H4 (cell line): ENCODE measurements around the gene KIAA1958. TPM values are rescaled to one million over a fixed set of nuclear protein-coding genes. Genes with fewer than 3 reads are reported as not detected.
"Not testable (repeated sequence)": the region's sequence is repeated elsewhere in the genome, so short reads cannot be mapped to it uniquely, and the experiment has no call there.

Source experiments
- DNase-seq: peaks from one replicate; pipeline ENCODE4 v3.0.0-alpha.2; 2015; ENCODE audit warnings: low spot score
- total RNA-seq: library from RNA; depleted of rRNA; stranded (reverse); fragments of >200 nt; shearing (Covaris generic); gene quantifications from 2 replicates; pipeline ENCODE4 v1.2.3, GENCODE V29; 2014

Gene KIAA1958
- total RNA-seq, 1 experiment from 2014 or later, result 1.4 TPM

GRCh38 chr9:112489876-112490666, 3.4 kb downstream of the KIAA1958 start:
- no peak for DNase-seq

DNA sequence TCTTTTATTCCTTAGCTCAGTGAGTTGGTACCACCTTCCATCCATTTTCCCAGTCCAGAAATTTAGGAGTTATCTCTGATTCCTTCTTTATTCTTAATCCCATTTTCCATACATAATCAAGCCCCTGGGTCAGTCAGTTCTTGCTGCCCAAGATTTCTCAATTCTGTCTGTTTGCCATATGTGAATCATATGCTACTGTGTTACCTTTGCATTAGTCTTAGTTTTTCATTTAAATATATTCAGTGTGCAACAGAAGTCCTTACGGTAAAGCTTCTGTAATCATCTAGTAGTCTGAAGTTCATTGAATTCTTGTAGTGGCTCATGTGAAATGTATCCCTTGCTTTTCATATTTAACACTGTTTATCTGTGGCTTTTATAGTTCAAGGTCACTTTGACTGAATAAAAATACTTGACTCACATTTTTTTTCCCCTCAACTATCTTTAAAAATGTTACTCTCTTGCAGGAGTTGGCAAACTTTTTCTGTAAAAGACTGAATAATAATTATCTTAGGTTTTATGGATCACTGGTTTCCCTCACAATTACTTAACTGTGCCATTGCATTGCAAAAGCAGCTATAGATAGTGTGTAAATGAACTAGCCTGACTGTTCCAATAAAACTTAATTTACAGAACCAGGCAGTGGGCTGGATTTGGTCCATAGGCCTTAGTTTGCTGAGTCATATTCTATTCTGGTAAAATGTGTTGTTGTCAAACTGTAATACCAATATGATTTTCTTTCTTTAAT, 6.9 kb downstream of the KIAA1958 start:
- DNase-seq, result no peak

GRCh38 chr9:112494153-112494552, 7.5 kb downstream of the KIAA1958 start:
- DNase-seq, result no peak

- DNase-seq, result no peak
Observed at GRCh38 chr9:112495614-112496013, 9.0 kb downstream of the KIAA1958 start.

DNA sequence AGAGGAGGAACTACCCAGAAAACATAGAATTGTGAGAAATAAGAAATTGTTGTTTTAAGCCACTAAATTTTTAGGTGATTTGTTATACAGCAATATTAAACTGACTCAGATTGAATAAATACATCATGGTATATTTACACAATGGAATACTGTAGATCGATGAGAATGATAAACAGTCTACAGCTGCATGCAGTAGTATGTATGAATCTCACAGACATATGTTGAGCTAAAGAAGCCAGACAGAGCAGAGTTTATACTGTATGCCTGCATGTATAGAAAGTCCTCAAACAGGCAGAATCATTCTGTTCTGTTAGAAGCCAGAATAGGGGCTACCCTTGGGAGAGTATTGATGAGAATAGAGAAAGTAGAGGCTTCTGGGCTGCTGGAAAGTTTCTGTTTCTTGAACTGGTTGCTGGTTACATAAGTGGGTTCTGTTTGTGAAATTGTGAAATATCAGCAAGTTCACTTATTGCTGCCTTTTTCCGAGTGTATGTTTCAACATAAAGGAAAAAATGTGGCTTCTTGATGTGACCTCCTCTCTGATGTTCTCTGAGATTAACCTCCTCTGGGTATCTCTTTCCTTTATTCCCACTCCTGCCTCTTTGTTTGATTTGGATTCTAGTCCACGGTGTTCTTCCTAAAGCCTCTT, 9.6 kb downstream of the KIAA1958 start:
- DNase-seq, result no peak

DNA sequence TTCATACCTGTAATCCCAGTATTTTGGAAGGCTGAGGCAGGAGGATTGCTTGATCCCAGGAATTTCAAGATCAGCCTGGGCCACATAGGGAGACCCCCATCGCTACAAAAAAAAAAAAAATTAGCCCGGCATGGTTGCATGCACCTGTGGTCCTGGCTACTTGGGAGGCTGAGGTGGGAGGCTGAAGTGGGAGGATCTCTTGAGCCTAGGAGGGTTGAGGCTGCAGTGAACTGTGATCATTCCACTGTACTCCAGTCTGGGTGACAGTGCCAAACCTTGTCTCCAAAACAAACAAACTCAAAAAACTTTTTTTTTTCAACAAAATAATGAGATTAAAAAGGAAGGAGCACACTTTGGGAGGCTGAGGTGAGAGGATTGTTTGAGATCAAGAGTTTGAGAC, 14.2 kb downstream of the KIAA1958 start:
- no peak for DNase-seq

GRCh38 chr9:112501287-112501686, 14.7 kb downstream of the KIAA1958 start:
- DNase-seq, result no peak

GRCh38 chr9:112502175-112502946, 15.7 kb downstream of the KIAA1958 start:
- DNase-seq, result no peak

DNA sequence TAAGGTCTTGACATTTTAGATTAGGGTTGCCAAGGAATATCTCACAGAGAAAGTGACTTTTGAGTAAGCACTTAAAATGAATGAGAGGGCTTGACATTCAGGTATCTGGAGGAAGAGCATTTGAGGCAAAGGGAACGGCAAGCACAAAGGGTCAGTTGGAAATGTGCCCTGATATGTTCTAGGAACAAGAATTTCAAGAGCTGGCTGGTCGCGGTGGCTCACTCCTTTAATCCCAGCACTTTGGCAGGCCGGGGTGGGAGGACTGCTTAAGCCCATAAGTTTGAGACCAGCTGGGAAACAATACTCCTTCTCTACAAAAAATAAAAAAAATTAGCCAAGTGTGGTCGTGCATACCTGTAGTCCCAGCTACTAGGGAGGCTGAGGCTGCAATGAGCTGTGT, 16.5 kb downstream of the KIAA1958 start:
- no peak for DNase-seq

DNA sequence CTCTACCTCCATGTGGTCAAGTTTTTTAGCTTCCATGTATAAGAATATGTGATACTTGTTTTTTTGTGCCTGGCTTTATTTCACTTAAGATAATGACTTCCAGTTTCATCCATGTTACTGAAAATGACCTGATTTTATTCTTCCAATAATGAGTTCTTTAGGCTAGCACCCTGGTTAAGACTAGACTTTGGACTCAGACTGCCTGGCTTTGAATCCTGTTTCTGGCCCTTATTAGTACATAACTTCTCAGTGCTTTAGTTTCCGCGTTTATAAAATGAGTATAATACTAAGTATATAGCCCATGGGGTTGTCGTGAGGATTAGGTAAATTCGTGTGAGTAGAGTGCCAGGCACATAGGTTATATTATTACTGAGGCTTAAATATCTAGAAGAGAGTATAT, 18.5 kb downstream of the KIAA1958 start:
- no peak for DNase-seq

DNA sequence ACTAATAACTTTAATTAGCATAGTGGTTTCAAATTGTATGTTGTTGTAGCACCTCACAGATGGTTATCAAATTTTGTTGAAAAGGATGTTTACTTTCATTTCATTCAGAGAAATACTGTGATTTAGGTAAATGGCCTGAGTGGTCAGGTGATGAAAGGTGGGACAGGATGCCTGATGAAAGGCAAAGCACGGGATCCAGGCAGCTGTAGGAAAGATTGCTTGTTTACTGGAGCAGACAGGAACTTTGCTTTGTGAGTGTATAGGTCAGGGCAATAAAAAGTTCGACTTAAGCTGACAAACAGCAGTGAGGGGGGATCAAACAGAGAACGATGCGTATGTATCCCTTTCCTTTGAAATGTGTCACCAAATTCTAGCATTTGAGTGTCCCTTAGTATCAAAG, 19.0 kb downstream of the KIAA1958 start:
- no peak for DNase-seq

DNA sequence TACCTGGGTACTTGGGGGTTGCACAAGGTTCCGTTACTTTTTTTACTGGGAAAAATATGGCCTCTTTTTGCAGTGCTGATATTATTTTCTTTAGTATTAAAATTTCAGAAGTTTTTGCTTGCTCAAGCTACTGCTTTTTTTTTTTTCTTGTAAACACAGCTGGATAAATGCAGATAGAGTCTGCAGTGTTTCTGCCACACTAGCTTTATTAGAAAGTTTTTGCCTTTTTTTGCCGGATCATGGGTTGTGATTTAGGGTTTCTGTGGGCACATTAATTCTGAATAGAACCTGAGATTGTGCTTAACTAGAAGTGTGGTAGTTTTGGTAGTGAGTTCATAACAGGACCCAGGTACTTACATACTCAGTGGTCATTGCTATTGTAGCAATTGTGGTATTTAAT, 19.9 kb downstream of the KIAA1958 start:
- no peak for DNase-seq

- DNase-seq, result no peak
Observed at GRCh38 chr9:112507001-112507680, 20.5 kb downstream of the KIAA1958 start.

DNA sequence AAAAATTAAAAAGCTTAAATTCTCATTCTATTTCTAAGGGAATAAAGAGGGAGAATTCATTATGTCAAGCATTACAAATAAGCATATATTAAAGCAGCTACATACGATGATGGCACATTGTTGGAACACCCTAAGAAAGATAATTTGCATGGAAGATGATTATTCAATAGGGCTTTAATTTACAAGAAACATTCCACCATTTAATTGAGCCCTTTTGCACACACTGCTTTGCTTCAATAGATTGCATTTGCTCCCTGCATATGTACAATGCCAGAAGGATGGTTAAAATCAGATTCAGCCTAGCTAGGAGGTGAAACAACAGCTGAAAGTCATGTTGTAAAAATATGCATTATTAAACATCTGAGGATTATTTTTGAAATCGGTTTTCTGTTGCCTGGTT, 21.8 kb downstream of the KIAA1958 start:
- no peak for DNase-seq

DNA sequence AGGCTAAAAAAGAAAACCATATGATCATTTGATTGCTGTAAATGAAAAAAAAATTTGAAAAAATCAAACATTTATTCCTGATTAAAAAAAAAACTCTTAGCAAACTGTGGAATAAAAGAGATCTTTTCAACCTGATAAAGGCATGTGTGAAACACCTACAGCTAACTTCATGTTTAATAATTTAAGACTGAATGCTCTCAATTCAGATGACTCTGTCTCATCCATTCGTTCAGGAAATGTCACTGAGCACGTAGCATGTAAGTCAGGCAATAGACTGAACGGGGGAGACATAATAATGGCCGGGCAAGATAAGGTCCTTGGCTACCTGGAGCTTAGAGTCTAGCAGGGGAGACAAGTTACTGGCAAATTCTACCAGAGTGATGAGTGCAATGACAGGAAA, 25.8 kb downstream of the KIAA1958 start:
- DNase-seq, result not testable (repeated sequence)

DNA sequence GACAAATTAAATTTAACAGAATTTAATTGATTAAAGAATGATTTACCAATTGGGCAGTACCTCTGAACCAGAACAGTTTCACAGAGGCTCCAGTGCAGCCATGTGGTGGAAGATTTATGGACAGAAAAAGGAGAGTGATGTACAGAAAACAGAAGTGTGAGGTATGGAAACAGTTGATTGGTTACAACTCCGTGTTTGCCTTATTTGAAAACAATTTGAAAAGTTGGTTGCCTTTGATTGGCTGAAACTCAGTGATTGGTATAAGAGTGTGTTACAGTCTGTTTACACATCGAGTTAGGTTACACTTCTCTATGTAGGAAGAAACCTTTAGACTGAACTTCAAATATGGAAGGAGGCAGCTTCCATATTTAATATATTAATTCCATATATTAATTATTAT, 30.1 kb downstream of the KIAA1958 start:
- no peak for DNase-seq

GRCh38 chr9:112520069-112520468, 33.4 kb downstream of the KIAA1958 start:
- no peak for DNase-seq

- no peak for DNase-seq
Observed at GRCh38 chr9:112520656-112521055, 34.0 kb downstream of the KIAA1958 start.

GRCh38 chr9:112526973-112527372, 40.3 kb downstream of the KIAA1958 start:
- no peak for DNase-seq

DNA sequence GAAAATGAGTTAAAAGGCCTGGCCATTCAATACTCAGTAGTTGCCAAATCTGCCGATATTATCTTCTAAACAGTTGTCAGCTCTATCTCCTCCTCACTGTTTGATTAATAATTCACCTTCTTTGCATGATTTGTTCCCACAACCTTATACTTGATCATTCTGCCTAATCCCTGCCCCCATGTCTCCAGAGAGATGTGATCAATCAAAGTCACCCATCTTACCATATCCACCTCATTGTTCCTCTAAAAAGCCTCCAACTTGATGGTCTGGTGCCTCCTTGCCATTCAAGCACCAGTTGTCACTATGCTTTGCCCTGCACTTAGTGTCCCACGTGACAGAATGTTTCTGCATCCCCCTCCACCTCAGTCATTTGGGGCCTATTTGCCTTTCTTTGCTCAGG, 41.3 kb downstream of the KIAA1958 start:
- DNase-seq, result no peak

GRCh38 chr9:112529316-112529715, 42.7 kb downstream of the KIAA1958 start:
- DNase-seq, result no peak
